GM12874 (cell line): Measurements from ENCODE around the gene CREG2.

Source experiments
- CTCF ChIP-seq: IDR thresholded peaks from 2 replicates; pipeline ENCODE4 v1.5.1; 2011; ENCODE audit warnings: low read depth, mild to moderate bottlenecking, control low read depth, low read length, moderate library complexity; ENCODE audit not compliant: insufficient read depth

CREG2 gene

GRCh38 chr2:101387151-101387834 is at the start of gene CREG2:
TSS of gene CREG2 (minus strand) at chr2:101387503. CDS start at chr2:101387457, 46 bp downstream.
- TF ChIP-seq CTCF, result peak; percentile 48; the same call in 1 of the 2 replicates

- no peak for TF ChIP-seq CTCF
These were observed 47.9 kb upstream of the CREG2 start for GRCh38 chr2:101435001-101435862.

GRCh38 chr2:101433465-101433864 is 46.2 kb upstream of the CREG2 start:
- no peak for TF ChIP-seq CTCF

- no peak for TF ChIP-seq CTCF
These were observed 45.3 kb upstream of the CREG2 start for GRCh38 chr2:101432411-101433181.

GRCh38 chr2:101431486-101431885 is 44.2 kb upstream of the CREG2 start:
- TF ChIP-seq CTCF, result no peak

GRCh38 chr2:101430156-101430555 is 42.9 kb upstream of the CREG2 start:
- no peak for TF ChIP-seq CTCF

- no peak for TF ChIP-seq CTCF
These were observed 42.1 kb upstream of the CREG2 start for GRCh38 chr2:101429453-101429852.
